ENCODE results near the gene APOH. TPM values are rescaled to one million over a fixed set of nuclear protein-coding genes. Genes with fewer than 3 reads are reported as not detected.
A peak's percentile ranks its signal among the peaks of the same experiment; 100 is the strongest.

Gene APOH
- total and polyA plus RNA-seq, 5 donors = 0.11 to 1.3 TPM; not detected in 3

DNA sequence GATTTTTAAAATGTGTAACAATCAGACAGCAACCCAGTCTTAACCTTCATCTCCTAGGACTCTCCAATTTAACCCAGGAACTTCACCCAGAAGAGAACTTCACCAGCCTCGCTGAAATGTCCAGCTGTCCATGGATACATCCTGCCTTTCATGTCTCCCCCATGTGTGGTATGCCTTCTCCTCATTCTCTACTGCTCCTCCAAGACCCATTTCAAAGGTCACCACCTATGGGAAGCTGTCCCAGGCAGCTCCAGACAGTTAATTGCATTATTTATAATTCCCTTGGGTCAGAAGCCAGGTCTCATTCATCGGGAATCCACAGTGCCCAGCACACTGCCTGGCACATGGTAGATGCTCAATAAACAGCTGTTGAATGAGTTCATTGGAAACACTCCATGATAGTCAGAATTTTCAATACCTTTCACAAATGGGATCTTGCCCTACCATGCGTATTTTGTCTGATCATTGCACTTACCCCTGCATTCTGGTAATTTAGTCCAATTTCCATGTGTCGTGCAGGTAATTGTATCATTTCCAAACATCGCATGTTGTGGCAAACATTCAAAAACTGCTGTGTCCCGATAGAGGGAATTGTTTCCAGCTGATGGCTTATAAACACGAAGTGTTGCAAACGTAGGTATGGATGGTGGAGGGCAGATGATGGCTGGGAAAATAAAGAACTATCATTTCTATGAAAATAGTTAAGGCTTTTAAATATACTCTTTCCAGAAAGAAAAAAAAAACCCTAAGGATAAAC is 9.0 kb downstream of the APOH start:
- no peaks in the 10 kb centered on the region for H3K27me3 ChIP-seq (ENCODE audit: control insufficient read depth, insufficient read depth)
- intact Hi-C loops (cut with DNase I) = no loop called here
- WGBS = 87% methylated on average over 8 of the region's 8 CpGs
- H3K4me3 ChIP-seq (ENCODE audit: low read length) = no peak overlapping the region
- no peaks in the 10 kb centered on the region for H3K9me3 ChIP-seq (ENCODE audit: control insufficient read depth, low read length)
- H3K4me1 ChIP-seq (ENCODE audit: control insufficient read depth, insufficient read depth, low read length) = no peaks in the 10 kb centered on the region
- ATAC-seq = no peak
- no peak for DNase-seq
- H3K27ac ChIP-seq (ENCODE audit: low read length) = no peak overlapping the region

GRCh38 chr17:66215529-66215911 is 13.7 kb downstream of the APOH start:
- Histone ChIP-seq H3K27ac (ENCODE audit: low read length) (no peak overlapping the region), H3K9me3 (ENCODE audit: control insufficient read depth, low read length) (no peaks in the 10 kb centered on the region), H3K27me3 (ENCODE audit: control insufficient read depth, insufficient read depth) (no peaks in the 10 kb centered on the region), H3K4me1 (ENCODE audit: control insufficient read depth, insufficient read depth, low read length) (no peaks in the 10 kb centered on the region), H3K4me3 (ENCODE audit: low read length) (no peak overlapping the region)
- ATAC-seq (no peak), DNase-seq (no peak)
- WGBS = 88% methylated on average over 3 of the region's 3 CpGs
- intact Hi-C loops (cut with DNase I) = no loop called here

DNA sequence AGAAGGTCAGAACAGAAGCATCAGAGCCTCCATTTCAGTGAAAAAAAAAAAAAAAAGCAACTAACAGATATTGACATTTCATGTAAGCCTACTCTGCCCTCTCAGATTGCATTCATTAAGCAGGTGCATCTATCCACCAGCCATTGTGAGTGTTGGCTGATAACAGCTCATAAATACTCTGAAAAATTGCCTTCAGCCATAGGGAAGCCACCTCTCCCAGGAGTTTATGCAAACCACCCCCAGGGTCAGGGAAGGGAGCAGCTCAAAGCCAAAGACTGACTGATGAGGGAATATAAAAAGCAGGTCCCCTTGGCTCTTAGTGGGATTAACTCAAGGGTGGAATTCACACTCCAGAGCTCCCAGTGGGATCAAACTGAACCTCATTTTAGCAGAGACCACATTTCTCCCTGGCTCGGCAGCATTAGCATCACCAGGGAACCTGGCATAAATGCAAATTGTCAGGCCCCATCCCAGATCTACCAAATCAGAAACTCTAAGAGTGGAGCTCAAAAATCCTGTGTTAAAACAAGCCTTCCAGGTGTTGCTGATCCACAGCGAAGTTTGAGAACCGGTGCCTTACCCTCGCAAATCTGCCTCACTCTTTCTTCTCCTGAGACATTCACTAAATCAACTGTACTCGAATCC is 14.2 kb downstream of the APOH start:
- Histone ChIP-seq H3K4me1 (ENCODE audit: control insufficient read depth, insufficient read depth, low read length) (no peaks in the 10 kb centered on the region), H3K27me3 (ENCODE audit: control insufficient read depth, insufficient read depth) (no peaks in the 10 kb centered on the region), H3K4me3 (ENCODE audit: low read length) (no peak overlapping the region), H3K27ac (ENCODE audit: low read length) (no peak overlapping the region), H3K9me3 (ENCODE audit: control insufficient read depth, low read length) (no peaks in the 10 kb centered on the region)
- DNase-seq (no peak), ATAC-seq (no peak)
- WGBS = 77% methylated on average over 5 of the region's 5 CpGs
- intact Hi-C loops (cut with DNase I) = no loop called here

DNA sequence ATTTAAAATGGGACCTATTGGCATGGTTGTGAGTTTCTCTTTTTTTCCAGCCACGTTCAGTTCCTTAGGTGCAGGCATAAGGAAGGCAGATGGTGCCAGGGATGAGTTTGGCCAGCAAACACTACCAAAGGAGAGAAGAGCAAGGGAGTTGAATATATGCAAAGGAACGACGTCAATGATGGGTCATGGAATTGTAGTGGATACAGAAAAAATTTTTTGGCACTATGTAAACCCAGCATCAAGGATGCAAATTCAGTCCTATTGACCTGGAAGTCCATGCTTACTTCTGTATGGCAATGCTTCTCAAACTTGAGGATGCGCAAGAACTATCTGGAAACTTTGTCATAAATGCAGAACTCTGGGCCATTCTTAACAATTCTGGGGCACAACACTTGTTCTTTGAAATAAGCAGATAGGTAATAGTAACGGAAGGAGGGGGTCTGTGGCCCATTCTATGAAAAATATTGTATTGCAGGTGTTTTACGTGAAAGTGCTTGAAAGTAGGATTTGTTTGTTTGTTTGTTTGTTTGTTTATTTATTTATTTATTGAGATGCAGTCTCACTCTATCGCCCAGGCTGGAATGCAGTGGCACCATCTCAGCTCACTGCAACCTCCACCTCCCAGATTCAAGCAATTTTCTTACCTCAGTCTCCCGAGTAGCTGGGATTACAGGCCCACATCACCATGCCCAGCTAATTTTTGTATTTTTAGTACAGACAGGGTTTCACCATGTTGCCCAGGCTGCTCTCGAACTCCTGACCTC is 18.0 kb downstream of the APOH start:
- Histone ChIP-seq H3K27me3 (ENCODE audit: control insufficient read depth, insufficient read depth) (no peaks in the 10 kb centered on the region), H3K4me3 (ENCODE audit: low read length) (no peak overlapping the region), H3K9me3 (ENCODE audit: control insufficient read depth, low read length) (no peaks in the 10 kb centered on the region), H3K4me1 (ENCODE audit: control insufficient read depth, insufficient read depth, low read length) (no peaks in the 10 kb centered on the region), H3K27ac (ENCODE audit: low read length) (no peak overlapping the region)
- intact Hi-C loops (cut with DNase I) = no loop called here
- ATAC-seq (no peak), DNase-seq (no peak)
- 90% methylated on average over 9 of the region's 9 CpGs for WGBS

- 88% methylated on average over 2 of the region's 2 CpGs for WGBS
- Histone ChIP-seq H3K27me3 (ENCODE audit: control insufficient read depth, insufficient read depth) (no peaks in the 10 kb centered on the region), H3K9me3 (ENCODE audit: control insufficient read depth, low read length) (no peaks in the 10 kb centered on the region), H3K4me1 (ENCODE audit: control insufficient read depth, insufficient read depth, low read length) (no peaks in the 10 kb centered on the region), H3K27ac (ENCODE audit: low read length) (no peak overlapping the region), H3K4me3 (ENCODE audit: low read length) (no peak overlapping the region)
- no peak for DNase-seq
- ATAC-seq = no peak
- intact Hi-C loops (cut with DNase I) = no loop called here
Measured at GRCh38 chr17:66210208-66210574, 19.0 kb downstream of the APOH start.

- peak in 1 of 2 donors; percentile 50 for ATAC-seq
- Histone ChIP-seq H3K4me3 (ENCODE audit: low read length) (no peak overlapping the region), H3K27me3 (ENCODE audit: control insufficient read depth, insufficient read depth) (no peaks in the 10 kb centered on the region), H3K9me3 (ENCODE audit: control insufficient read depth, low read length) (no peaks in the 10 kb centered on the region), H3K4me1 (ENCODE audit: control insufficient read depth, insufficient read depth, low read length) (no peaks in the 10 kb centered on the region), H3K27ac (ENCODE audit: low read length) (no peak overlapping the region)
- intact Hi-C loops (cut with DNase I) = no loop called here
- DNase-seq = no peak
Measured at GRCh38 chr17:66207936-66208335, 21.3 kb downstream of the APOH start.

GRCh38 chr17:66203274-66204015 is 25.8 kb downstream of the APOH start:
- 83% methylated on average over 8 of the region's 8 CpGs for whole genome bisulfite sequencing
- Histone ChIP-seq H3K27ac (ENCODE audit: low read length) (no peak overlapping the region), H3K9me3 (ENCODE audit: control insufficient read depth, low read length) (no peaks in the 10 kb centered on the region), H3K27me3 (ENCODE audit: control insufficient read depth, insufficient read depth) (no peaks in the 10 kb centered on the region), H3K4me1 (ENCODE audit: control insufficient read depth, insufficient read depth, low read length) (no peaks in the 10 kb centered on the region), H3K4me3 (ENCODE audit: low read length) (no peak overlapping the region)
- intact Hi-C loops (cut with DNase I) = no loop called here
- no peak for ATAC-seq
- no peak for DNase-seq

DNA sequence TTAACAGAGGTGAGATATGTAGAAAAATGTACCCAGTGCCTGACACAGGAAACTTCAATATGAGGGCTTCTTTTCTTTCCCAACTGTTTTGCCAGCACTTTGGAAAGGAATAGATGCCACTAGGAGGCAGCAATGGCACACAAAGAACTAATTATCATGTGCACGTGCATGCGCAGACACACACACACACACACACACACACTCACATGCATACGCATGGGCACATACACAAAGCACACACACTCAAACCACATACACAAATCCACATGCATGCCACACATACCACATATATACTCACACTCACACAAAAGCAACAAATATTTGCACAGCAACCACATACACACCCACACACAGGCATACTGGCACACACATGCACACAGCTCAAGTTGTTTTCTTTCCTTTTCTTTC is 28.5 kb downstream of the APOH start:
- ATAC-seq (peak in 1 of 2 donors; percentile 29), DNase-seq (peak in 2 of 3 donors; percentile 16 to 64)
- no peaks in the 10 kb centered on the region for H3K27me3 ChIP-seq (ENCODE audit: control insufficient read depth, insufficient read depth)
- 7% methylated on average over 3 of the region's 3 CpGs for WGBS
- intact Hi-C loops (cut with DNase I) = no loop called here
- H3K4me3 ChIP-seq (ENCODE audit: low read length) = no peak overlapping the region
- no peak overlapping the region for H3K27ac ChIP-seq (ENCODE audit: low read length)
- H3K9me3 ChIP-seq (ENCODE audit: control insufficient read depth, low read length) = no peaks in the 10 kb centered on the region
- no peaks in the 10 kb centered on the region for H3K4me1 ChIP-seq (ENCODE audit: control insufficient read depth, insufficient read depth, low read length)

- Histone ChIP-seq H3K27ac (ENCODE audit: low read length) (no peak overlapping the region), H3K4me1 (ENCODE audit: control insufficient read depth, insufficient read depth, low read length) (no peaks in the 10 kb centered on the region), H3K9me3 (ENCODE audit: control insufficient read depth, low read length) (no peaks in the 10 kb centered on the region), H3K4me3 (ENCODE audit: low read length) (no peak overlapping the region), H3K27me3 (ENCODE audit: control insufficient read depth, insufficient read depth) (no peaks in the 10 kb centered on the region)
- ATAC-seq = no peak
- no peak for DNase-seq
- 95% methylated on average over 8 of the region's 8 CpGs for WGBS
- intact Hi-C loops (cut with DNase I) = no loop called here
Measured at GRCh38 chr17:66198242-66198641, 31.0 kb downstream of the APOH start.

GRCh38 chr17:66192378-66192687 is 36.9 kb downstream of the APOH start:
- intact Hi-C loops (cut with DNase I) = no loop called here
- H3K4me1 ChIP-seq (ENCODE audit: control insufficient read depth, insufficient read depth, low read length) = no peaks in the 10 kb centered on the region
- DNase-seq = no peak
- no peak overlapping the region for H3K27ac ChIP-seq (ENCODE audit: low read length)
- peak overlapping the region; percentile 82 for H3K4me3 ChIP-seq (ENCODE audit: low read length)
- no peak for ATAC-seq
- no peaks in the 10 kb centered on the region for H3K27me3 ChIP-seq (ENCODE audit: control insufficient read depth, insufficient read depth)
- no peaks in the 10 kb centered on the region for H3K9me3 ChIP-seq (ENCODE audit: control insufficient read depth, low read length)
- 1% methylated on average over 10 of the region's 10 CpGs for WGBS

Measured in right cardiac atrium (tissue), 5 donors.